GM19372 (cell line): Measurements from ENCODE around the gene IRX2.

ENCODE experiments used
- ATAC-seq: cut with Tn5 transposase; IDR thresholded peaks from one replicate; pipeline ENCODE4 v1.9.1; 2021; ENCODE audit warnings: mild to moderate bottlenecking, low read depth, moderate library complexity; ENCODE audit not compliant: unreplicated experiment

The IRX2 gene

DNA sequence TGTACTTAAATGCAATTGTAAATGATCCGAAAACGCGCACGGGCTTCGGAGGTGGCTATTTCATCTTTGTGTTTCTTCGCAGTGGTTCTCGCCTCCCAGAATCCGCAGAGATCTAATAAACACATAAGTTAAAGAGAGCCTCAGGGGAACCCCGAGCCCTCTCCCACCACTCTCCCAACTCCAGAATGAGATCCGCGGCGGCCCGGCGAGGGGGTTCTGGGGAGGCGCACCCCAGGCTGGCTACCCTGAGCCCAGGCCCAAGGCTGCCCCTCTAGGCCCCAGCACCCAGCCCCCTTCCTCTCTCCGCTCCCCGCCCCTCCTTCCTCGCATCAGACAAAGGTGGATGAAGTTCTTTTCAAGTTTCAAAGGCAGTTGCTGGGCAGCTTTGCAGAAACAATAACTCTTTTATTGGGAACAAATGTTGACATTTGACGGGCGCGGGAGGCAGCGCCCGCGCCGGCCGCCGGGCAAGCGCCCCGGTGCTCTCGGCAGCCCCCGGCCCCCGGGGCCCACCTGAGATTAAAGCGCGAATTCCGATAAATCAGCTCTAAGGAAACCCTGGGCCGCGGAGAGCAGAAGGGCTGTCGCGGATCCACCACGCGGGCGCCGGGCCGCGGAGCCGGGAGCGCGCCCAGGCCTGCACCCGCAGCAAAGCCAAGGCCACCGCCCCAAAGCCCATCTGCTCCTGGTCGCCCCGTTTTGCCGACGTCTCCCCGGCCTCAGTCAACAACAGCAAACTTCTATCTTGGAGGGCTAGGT lies 8.4 kb downstream of the IRX2 start:
- no peak for ATAC-seq

DNA sequence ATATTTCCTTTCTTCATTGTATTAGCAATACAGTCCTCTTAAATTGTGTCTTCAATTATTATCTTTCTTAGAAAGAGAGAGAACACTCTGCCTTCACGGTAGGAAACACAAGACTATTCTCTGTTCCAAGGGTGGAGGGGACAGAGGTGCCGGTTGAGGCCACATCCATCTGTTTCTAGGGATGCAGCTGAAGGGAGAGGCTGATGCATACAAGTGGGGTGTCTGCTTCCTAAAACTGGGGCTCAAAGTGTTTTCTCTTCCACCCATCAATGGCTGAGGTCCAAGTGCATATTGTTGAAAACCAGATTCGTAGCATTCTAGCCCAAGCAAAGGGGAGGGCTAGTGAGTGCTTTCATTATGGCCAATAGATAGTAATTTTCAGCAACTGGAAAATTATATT lies 9.5 kb downstream of the IRX2 start:
- ATAC-seq = no peak

DNA sequence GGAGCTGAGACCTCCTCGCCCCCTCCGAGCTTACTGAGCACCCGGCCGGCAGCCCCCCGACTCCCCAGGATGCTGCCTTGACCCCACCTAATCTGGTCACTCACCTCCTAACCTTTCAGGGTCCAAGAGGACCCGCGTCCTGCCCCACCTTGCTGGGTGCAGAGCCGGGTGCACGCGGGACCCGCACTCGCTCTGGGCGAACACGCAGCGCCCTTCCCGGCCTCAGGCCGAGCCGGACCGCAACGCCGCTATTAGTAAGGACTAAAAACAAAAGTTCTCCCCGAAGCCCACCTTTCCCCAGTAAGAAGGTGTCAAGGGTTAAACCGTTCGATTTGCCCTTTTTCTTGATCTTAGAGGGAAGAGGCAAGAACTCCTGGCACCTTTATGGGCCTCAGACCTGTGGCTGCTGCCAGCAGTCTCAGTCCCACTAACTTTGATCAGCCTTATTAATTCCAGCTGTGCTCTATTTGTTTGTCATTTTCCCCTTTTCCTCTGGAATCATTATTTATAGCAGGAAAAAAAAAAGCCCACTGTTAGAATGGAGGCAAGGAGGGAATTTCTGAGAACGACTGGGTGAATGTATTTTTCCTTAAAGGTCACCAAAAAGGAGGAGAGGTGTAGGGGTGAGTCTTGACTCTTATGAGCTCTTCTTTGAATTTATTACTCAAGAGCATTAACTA lies 10.5 kb downstream of the IRX2 start:
- no peak for ATAC-seq

DNA sequence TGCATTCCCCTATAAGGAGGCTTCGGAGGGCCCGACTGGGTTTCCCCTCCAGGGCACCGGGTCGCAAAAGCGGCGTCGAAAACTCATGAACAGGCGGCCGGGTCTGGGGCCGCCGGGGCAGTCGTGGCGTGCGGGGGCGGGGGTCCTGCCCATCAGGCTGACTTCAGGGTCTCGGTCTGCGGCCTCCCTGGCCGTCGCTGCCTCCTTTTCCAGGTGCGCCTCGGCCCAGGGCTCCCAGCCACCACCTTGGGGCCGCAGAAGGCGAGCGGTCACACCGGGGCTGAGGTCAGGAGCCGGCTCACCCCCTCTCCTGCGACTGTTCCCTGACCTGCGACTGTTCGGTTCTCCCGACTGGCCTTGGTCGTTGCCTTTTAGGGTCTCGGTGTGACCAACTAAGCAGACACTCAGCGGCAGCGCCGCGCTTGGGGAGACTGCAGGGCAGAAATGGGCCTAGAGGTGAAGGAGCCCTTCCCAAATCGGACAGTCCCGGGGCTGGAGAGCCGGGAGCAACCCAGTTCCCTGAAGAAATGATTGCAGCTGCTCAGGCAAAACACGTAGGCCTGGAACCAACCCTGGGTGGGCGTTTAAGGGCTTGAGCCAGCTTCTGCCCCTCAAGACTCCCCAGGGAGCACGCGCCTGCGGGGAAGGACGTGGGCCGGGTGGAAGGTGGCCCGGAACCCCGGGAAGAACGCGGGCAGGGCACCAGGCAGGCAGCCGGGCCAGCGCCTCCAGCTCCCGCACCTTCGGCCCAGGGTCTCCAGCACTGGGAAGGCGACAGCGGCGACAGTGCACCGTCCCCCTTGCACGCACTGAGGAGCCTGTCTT lies 11.2 kb downstream of the IRX2 start:
- no peak for ATAC-seq

GRCh38 chr5:2739360-2740050 lies 12.0 kb downstream of the IRX2 start:
- no peak for ATAC-seq

- ATAC-seq = no peak
These were observed 12.6 kb downstream of the IRX2 start for GRCh38 chr5:2738700-2739359.

DNA sequence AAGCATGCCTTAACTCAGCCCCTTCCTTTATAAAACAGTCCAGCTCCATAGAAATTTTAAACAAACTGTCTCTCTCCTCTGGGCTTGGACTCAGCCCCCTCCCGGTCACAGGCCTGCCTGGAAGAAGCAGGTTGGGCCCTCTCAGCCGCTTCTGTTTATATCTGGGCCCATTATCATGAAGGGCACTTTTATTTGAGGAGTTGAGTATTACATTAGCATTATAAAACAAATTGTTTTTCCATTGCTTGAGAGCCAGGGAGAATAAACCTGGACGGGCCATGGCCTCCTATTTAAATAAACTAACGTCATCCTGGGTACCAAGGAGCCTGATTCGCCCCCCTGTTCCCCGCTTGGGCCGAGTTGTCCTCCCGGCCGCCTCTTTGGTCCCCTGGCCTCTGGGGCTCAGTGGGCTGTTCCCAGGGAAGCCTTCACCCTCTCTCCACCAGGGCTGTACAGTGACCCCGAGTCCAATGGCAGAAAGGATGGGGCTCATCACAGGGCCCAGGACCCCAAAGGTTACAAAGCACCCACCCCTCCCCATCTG lies 13.2 kb downstream of the IRX2 start:
- no peak for ATAC-seq

DNA sequence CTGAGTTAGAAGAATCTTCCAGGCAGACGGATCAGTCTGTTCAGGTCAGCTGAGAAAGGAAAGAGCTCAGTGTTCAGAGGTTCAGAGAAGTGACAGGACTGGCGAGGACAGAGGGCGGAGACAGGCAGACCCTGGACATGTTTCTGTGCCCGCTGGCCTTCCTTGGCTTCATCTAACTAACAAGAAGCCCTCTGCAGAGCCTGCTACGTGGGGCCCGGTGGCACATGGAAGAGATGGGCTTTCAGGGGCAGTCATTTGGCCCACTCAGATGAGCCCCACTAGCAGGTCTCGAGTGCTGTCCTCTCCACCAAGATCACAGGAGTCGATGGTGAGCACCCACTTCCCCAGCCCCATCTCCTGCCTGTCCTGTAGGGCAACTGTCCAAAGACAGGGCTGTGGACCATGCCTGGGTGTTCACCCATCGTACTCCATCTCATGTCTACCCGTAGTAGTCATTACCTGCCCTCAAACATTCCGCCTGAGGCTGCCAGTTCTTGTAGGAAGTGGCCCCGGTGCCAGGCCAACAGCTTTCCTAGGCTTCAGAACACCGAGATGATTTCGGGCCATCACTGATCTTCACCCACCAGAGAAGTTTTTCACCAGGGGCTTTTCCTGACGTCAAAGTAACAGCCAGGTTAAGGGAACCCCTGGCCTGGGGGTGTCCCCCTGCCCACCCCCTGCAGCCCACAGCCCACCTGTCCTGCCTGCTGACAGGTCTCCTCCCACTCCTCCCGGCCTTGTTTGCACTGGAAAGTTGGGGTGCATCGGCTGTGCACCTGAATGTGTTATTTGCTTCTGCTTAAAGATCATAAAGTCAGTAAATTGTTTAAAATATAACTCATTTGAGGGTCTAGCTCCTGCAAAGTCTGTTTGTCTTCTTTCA lies 14.0 kb downstream of the IRX2 start:
- ATAC-seq = no peak

GRCh38 chr5:2736872-2737271 lies 14.6 kb downstream of the IRX2 start:
- no peak for ATAC-seq

DNA sequence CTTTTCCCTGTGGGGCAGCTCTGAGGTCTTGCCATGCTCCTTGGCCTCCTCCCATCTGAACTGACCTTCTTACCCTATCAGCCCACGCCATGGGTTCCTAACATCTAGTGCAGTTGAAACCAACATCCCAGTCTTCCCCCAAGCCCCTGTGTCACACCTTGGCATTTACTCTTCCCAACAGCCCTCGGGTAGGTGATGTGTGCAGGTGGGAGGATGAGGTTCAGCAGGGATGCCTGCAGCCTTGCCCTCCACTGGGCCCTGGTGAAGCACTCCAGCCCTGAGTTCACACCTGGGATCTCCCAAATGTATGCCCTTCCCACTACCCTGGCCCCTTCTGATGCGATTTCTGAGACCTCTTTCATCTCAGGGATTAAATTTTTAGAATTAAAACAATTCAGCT lies 15.5 kb downstream of the IRX2 start:
- no peak for ATAC-seq

GRCh38 chr5:2732850-2733249 lies 18.6 kb downstream of the IRX2 start:
- ATAC-seq = no peak

DNA sequence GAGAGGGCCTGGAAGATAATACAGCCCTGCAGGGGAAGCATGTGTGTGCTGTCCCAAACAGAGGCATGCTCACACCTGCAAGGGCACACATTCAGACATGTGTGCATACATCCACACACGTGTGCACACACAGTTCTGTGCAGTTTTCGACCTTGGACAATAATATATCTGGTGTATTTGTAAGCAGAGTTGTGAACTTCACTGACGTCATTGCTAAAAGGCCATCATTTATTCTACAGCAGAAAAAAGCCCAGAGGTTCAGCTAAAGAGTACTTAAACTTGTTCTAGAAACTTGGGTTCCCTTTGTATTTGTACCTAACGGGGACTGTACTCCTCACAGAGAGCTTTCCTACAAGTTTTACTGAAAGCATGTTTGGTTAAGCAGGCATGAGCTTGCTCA lies 19.5 kb downstream of the IRX2 start:
- ATAC-seq = no peak

DNA sequence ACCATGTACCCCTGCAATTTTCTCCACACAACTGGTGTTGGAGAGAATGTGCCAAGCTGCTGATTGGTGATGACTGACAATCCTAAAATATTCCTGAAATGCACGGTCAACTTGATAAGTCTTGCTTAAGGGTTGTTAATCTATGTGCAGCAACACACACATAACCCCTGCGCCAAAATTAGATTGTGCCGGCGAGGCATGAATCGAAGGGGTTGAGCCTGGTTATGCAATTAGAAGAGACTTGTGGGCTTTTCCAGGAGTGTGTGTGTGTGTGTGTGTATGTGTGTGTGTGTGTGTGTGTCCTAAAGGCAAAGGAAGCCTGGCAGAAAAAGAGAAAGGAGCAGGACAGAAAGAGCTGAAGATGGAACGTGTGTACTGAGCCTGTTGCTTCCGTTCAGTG lies 22.3 kb downstream of the IRX2 start:
- ATAC-seq = no peak

DNA sequence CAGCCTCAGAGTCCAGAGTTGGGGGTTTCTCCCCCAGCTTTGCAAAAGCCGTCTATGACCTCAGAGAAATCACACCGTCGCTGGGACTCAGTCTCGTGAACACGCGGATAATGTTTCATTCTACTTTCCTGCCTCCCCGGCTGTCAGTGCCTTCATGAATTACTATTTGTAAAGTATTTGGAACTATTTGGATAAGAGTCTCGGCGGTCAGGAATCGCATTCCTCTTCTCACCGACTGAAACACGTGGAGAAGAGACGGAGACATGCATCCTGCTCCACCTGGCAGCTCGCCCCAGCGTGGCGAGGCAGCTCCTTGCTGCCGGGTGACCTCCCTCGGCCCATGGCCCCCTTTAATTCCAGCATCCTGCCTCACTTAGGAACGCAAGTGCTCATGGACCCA lies 23.9 kb downstream of the IRX2 start:
- no peak for ATAC-seq

DNA sequence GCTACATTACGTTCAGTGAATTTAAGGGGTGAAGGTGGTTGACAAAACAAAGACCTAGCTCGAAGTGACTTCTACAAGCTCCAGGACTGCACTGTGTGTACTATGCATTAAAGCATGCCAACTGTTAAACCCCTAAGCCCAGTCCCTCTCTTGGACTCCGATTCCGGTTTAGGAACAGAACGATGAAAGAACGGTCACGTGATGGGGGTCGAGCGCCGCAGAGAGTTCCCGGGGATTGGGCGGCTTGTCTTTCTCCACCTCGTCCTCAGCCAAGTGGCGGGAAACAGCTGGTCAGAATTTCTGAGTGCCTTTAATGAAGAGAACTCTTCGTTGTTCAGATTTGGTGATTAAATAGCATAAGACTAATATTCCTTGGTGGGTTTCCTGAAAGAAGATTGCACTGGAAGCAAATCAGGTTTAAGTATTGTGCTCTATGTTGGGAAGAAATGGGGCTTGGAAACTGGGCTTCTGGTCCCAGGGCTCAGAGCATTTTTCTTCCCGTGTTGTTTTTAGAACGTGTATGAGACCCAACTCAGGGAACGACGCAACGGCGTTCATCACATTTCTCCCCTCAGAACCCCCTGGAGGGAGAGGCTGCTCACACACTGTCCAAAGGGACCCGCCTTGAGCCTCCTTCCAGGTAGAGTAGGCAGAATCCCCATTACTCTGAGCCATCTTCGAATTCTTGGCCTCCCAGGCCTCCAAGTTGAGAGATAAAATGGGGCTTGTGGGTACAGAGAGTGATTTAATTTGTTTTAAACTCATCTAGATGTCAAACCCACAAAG lies 25.3 kb downstream of the IRX2 start:
- ATAC-seq = no peak

DNA sequence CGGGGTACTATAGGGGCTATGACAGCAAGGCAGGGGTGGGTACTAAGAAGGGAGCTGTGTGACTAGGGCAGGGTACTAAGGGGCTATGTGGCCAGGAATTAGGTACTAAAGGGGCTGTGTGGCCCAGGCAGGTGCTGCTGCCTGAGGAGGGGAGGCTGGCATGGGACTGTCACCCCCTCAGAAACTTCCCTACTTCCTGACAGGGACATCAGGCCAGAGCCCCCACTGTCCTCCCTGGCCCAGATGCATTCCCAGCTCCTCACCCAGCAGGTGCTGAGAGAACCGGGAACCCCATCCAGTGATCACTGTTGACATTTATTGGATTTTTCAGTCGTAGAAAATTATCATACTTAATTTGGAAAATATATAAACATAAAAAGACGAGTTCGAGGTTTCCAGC lies 26.6 kb downstream of the IRX2 start:
- ATAC-seq = no peak

GRCh38 chr5:2724031-2724581 lies 27.4 kb downstream of the IRX2 start:
- no peak for ATAC-seq

DNA sequence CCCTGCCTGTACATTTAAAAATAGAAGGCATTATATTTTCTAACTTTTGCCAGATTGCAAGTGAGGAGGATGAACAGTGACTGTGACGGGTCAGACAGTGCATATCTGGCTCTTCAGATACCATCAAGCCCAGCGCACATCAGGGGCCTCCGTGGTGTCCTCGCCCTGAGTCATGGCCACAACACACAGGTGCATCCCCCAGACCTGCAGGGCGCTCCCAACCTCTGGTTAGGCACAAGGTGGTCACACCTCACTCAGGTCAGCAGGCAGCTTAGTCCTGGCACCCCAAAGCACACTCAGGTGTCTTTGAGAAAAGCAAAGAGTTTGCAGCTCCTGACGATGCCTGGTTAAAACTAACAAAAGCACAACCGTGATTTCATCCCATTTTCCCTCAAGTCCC lies 28.6 kb downstream of the IRX2 start:
- no peak for ATAC-seq
